Thoracic aorta (tissue), 2 donors: ENCODE data around the gene ZNF547. TPM values are rescaled to one million over a fixed set of nuclear protein-coding genes. Genes with fewer than 3 reads are reported as not detected.
A peak's percentile ranks its signal among the peaks of the same experiment; 100 is the strongest.

Experiments used
- ATAC-seq: fragments of 150-250 bp; one replicate; pipeline ENCODE4 v1.8.0; 2017; ENCODE audit warnings: low read depth; ENCODE audit not compliant: insufficient number of reproducible peaks, low FRiP score
- DNase-seq: peaks from one replicate; pipeline ENCODE4 v3.0.0-alpha.2; 2020; ENCODE audit warnings: low spot score
- H3K27ac ChIP-seq, 2 donors: fragments of 200-600 bp; sonication (generic); 1 replicate in 1 of 2; 2 replicates in 1 of 2; pipeline ENCODE4 v1.5.1; 2016; ENCODE audit warnings: mild to moderate bottlenecking in 2 of 2, moderate library complexity in 2 of 2
- H3K27me3 ChIP-seq: fragments of 200-600 bp; sonication (generic); replicated peaks from 2 replicates; pipeline ENCODE4 v1.6.0; 2016; ENCODE audit warnings: mild to moderate bottlenecking; ENCODE audit not compliant: insufficient read depth
- H3K36me3 ChIP-seq: fragments of 200-600 bp; sonication (generic); one replicate; pipeline ENCODE4 v1.5.1; 2016
- H3K4me1 ChIP-seq, 2 donors: fragments of 200-600 bp; sonication (generic); 1 replicate in 1 of 2; 2 replicates in 1 of 2; pipeline versions ENCODE4 v1.5.1 to v1.6.0; 2016; ENCODE audit warnings: low read depth in 2 of 2, mild to moderate bottlenecking in 1 of 2; ENCODE audit not compliant: control insufficient read depth in 1 of 2
- H3K4me3 ChIP-seq: fragments of 200-600 bp; sonication (generic); 2 replicates; pipeline ENCODE4 v1.5.1; 2016; ENCODE audit warnings: mild to moderate bottlenecking
- H3K9me3 ChIP-seq: fragments of 200-600 bp; sonication (generic); 2 replicates; pipeline ENCODE4 v1.5.1; 2016
- CTCF ChIP-seq: fragments of 200-600 bp; sonication (generic); IDR thresholded peaks from one replicate; pipeline ENCODE4 v1.5.1; 2019; ENCODE audit warnings: antibody characterized with exemption
- total RNA-seq, 2 donors: library from RNA; depleted of rRNA; stranded (reverse); fragments of >200 nt; gene quantifications; one replicate each; pipeline versions ENCODE4 v1.1.0 to v1.2.3, GENCODE V29; 2016

ZNF547 gene
- total RNA-seq, 2 donors from 2014 or later: 0.68 to 3.4 TPM

- H3K27me3 ChIP-seq: no peaks in the 10 kb centered on the region
- H3K27ac ChIP-seq: peak overlapping the region in 1 of 2 donors; percentile 82
- peak overlapping the region; percentile 97 for H3K4me3 ChIP-seq
- H3K36me3 ChIP-seq: peaks cover 27% of the 10 kb centered on the region
- no peak for TF ChIP-seq CTCF
- peaks cover 5 to 22% of the 10 kb centered on the region in 2 donors for H3K4me1 ChIP-seq
- H3K9me3 ChIP-seq: peaks cover 13% of the 10 kb centered on the region
- ATAC-seq: no peak
- DNase-seq: no peak
Observed at GRCh38 chr19:57321116-57321515, 42.2 kb upstream of the ZNF547 start.

GRCh38 chr19:57321751-57322150, 41.6 kb upstream of the ZNF547 start:
- no peak for ATAC-seq
- Histone ChIP-seq H3K4me3 (peak overlapping the region; percentile 97), H3K27me3 (no peaks in the 10 kb centered on the region), H3K9me3 (peaks cover 18% of the 10 kb centered on the region), H3K4me1 (peaks cover 5 to 22% of the 10 kb centered on the region in 2 donors), H3K36me3 (peaks cover 32% of the 10 kb centered on the region), H3K27ac (no peak overlapping the region)
- no peak for TF ChIP-seq CTCF
- no peak for DNase-seq

GRCh38 chr19:57324992-57325391, 38.4 kb upstream of the ZNF547 start:
- peaks cover 39% of the 10 kb centered on the region for H3K9me3 ChIP-seq
- no peak for TF ChIP-seq CTCF
- peaks cover 57% of the 10 kb centered on the region for H3K36me3 ChIP-seq
- DNase-seq (no peak), ATAC-seq (no peak)
- H3K4me1 ChIP-seq: peaks cover 5 to 18% of the 10 kb centered on the region in 2 donors
- H3K4me3 ChIP-seq: no peak overlapping the region
- no peaks in the 10 kb centered on the region for H3K27me3 ChIP-seq
- H3K27ac ChIP-seq: no peak overlapping the region

- no peak overlapping the region for H3K27ac ChIP-seq
- ATAC-seq (no peak), DNase-seq (no peak)
- H3K36me3 ChIP-seq: peaks cover 57% of the 10 kb centered on the region
- no peak for TF ChIP-seq CTCF
- peak overlapping the region; percentile 11 for H3K4me3 ChIP-seq
- H3K9me3 ChIP-seq: peaks cover 53% of the 10 kb centered on the region
- no peaks in the 10 kb centered on the region for H3K4me1 ChIP-seq
- H3K27me3 ChIP-seq: no peaks in the 10 kb centered on the region
Observed at GRCh38 chr19:57327993-57328392, 35.4 kb upstream of the ZNF547 start.

GRCh38 chr19:57334191-57334590, 29.2 kb upstream of the ZNF547 start:
- ATAC-seq: no peak

More at GRCh38 chr19:57334191-57334590, 29.2 kb upstream of the ZNF547 start:
- Histone ChIP-seq H3K36me3 (peaks cover under 1% of the 10 kb centered on the region), H3K9me3 (peaks cover 18% of the 10 kb centered on the region), H3K4me1 (peaks cover 0 to 7% of the 10 kb centered on the region in 2 donors), H3K27me3 (no peaks in the 10 kb centered on the region), H3K27ac (no peak overlapping the region), H3K4me3 (no peak overlapping the region)
- DNase-seq: no peak
- no peak for TF ChIP-seq CTCF
